Measurements from ENCODE around the gene SLC17A2.

DNA sequence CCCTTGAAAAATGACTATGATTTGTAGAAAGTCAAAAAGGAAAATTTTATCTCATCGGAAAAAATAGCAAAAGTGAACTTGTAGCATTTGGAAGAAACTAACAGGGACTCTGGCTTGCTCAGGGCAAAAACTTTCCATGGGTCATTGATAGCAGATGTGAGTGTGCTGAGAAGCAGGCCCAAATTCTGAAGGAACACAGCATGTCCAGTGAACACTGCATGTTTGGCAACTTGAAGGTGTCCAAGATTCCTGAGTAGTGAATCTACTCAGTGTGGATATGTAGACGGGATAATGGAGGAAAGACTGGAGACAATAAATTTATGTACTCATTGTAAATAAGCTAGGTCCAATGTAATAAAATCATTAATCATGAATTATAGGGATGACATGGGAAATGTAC is 8.2 kb downstream of the SLC17A2 start:
- TF ChIP-seq, protein P1, sequence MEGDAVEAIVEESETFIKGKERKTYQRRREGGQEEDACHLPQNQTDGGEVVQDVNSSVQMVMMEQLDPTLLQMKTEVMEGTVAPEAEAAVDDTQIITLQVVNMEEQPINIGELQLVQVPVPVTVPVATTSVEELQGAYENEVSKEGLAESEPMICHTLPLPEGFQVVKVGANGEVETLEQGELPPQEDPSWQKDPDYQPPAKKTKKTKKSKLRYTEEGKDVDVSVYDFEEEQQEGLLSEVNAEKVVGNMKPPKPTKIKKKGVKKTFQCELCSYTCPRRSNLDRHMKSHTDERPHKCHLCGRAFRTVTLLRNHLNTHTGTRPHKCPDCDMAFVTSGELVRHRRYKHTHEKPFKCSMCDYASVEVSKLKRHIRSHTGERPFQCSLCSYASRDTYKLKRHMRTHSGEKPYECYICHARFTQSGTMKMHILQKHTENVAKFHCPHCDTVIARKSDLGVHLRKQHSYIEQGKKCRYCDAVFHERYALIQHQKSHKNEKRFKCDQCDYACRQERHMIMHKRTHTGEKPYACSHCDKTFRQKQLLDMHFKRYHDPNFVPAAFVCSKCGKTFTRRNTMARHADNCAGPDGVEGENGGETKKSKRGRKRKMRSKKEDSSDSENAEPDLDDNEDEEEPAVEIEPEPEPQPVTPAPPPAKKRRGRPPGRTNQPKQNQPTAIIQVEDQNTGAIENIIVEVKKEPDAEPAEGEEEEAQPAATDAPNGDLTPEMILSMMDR (IDR thresholded peaks at IDR 0.05 in 8 of 11, conservative IDR thresholded peaks at IDR 0.05 in 3 of 11) = no peak
- TF ChIP-seq POLR2AphosphoS5 (IDR thresholded peaks at IDR 0.05) (no peak), POLR2A (IDR thresholded peaks at IDR 0.05) (no peak)

Measured in spleen (tissue), 7 donors.